Neural progenitor cell (in vitro differentiated cells): ENCODE measurements around the gene SNX20.

Experiments
- EZH2 ChIP-seq: fragments of 200-600 bp; sonication (generic); IDR thresholded peaks from 2 replicates; pipeline ENCODE4 v1.6.1; 2017; ENCODE audit warnings: antibody characterized with exemption, mild to moderate bottlenecking, moderate library complexity
- EZH2phosphoT487 ChIP-seq: fragments of 200-600 bp; sonication (generic); IDR thresholded peaks from 2 replicates; pipeline ENCODE4 v1.6.1; 2017; ENCODE audit warnings: antibody characterized with exemption
- TF ChIP-seq, protein P1 (sequence below): fragments of 200-600 bp; sonication (generic); IDR thresholded peaks from 2 replicates; pipeline ENCODE4 v1.5.1; 2017; ENCODE audit warnings: antibody characterized with exemption, mild to moderate bottlenecking

DNA sequence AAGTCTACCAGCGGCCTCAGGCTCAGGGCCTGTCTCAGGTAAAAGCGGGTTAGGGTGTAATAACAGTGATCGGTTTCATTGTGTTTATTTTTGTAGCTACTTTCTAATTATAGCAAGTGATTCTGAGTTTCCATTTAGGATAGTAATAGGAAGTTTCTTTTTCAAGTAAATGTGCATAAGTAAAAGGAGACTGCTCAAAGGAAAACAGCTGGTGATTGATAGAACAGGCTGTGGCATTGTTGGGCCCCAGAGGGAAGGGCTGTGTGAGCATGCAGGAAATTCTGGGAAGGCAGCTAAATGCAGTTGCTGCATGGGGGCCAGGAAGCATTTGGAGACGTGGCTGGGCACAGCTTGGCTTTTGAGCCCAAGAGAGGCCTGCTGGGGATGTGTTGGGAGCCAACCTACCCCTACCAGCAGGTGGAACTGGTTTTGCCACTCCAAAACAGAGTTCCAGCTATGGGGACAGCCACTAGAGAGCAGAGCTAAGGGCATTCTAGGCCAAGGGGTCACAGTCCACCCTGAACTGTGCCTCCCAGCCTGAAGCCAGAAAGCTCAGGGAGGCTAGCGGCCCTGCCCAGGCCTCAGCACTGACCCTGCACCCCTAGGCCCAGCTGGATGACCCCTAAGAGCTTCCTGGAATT lies 12.6 kb downstream of the SNX20 start:
- TF ChIP-seq, protein P1, sequence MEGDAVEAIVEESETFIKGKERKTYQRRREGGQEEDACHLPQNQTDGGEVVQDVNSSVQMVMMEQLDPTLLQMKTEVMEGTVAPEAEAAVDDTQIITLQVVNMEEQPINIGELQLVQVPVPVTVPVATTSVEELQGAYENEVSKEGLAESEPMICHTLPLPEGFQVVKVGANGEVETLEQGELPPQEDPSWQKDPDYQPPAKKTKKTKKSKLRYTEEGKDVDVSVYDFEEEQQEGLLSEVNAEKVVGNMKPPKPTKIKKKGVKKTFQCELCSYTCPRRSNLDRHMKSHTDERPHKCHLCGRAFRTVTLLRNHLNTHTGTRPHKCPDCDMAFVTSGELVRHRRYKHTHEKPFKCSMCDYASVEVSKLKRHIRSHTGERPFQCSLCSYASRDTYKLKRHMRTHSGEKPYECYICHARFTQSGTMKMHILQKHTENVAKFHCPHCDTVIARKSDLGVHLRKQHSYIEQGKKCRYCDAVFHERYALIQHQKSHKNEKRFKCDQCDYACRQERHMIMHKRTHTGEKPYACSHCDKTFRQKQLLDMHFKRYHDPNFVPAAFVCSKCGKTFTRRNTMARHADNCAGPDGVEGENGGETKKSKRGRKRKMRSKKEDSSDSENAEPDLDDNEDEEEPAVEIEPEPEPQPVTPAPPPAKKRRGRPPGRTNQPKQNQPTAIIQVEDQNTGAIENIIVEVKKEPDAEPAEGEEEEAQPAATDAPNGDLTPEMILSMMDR = no peak
- TF ChIP-seq EZH2 (no peak), EZH2phosphoT487 (no peak)
